Omental fat pad (tissue), 4 donors: Measurements from ENCODE around the gene STUM. TPM values are rescaled to one million over a fixed set of nuclear protein-coding genes. Genes with fewer than 3 reads are reported as not detected.
A peak's percentile ranks its signal among the peaks of the same experiment; 100 is the strongest.
"Not testable (repeated sequence)": the region's sequence is repeated elsewhere in the genome, so short reads cannot be mapped to it uniquely, and the experiment has no call there.

ENCODE experiments used
- ATAC-seq: fragments of 150-250 bp; one replicate; pipeline ENCODE4 v1.9.1; 2016; ENCODE audit warnings: mild to moderate bottlenecking, moderate library complexity; ENCODE audit not compliant: low FRiP score
- DNase-seq: peaks from one replicate; pipeline ENCODE4 v3.0.0-alpha.2; 2019; ENCODE audit warnings: low spot score
- CTCF ChIP-seq, 3 donors: fragments of 450-650 bp; IDR thresholded peaks; one replicate each; pipeline ENCODE4 v1.5.1; 2016 to 2017; ENCODE audit warnings: antibody characterized with exemption in 3 of 3, mild to moderate bottlenecking in 3 of 3, moderate library complexity in 2 of 3
- total RNA-seq, 4 donors: library from RNA; depleted of rRNA; stranded (reverse); fragments of >200 nt; gene quantifications; one replicate each; pipeline ENCODE4 v1.1.0, GENCODE V29; 2016

The STUM gene
- total RNA-seq, 4 donors from 2014 or later: 1.9 to 2.8 (median 2.2) TPM

GRCh38 chr1:226597616-226598454 is 49.3 kb downstream of the STUM start:
- DNase-seq (no peak), ATAC-seq (no peak)

GRCh38 chr1:226598455-226598849 is 49.9 kb downstream of the STUM start:
- DNase-seq: no peak
- no peak for ATAC-seq
- TF ChIP-seq CTCF (IDR thresholded peaks at IDR 0.05): no peak

More at GRCh38 chr1:226597616-226598454, 49.3 kb downstream of the STUM start:
- no peak for TF ChIP-seq CTCF (IDR thresholded peaks at IDR 0.05)

- not testable (repeated sequence) for DNase-seq, ATAC-seq
Observed at GRCh38 chr1:226598955-226599354, 50.4 kb downstream of the STUM start.

GRCh38 chr1:226599636-226600238 is 51.2 kb downstream of the STUM start:
- TF ChIP-seq CTCF (IDR thresholded peaks at IDR 0.05): no peak
- ATAC-seq: no peak
- no peak for DNase-seq

GRCh38 chr1:226600254-226600653 is 51.7 kb downstream of the STUM start:
- TF ChIP-seq CTCF (IDR thresholded peaks at IDR 0.05): no peak
- no peak for ATAC-seq
- no peak for DNase-seq

GRCh38 chr1:226601456-226601855 is 52.9 kb downstream of the STUM start:
- DNase-seq: no peak
- no peak for TF ChIP-seq CTCF (IDR thresholded peaks at IDR 0.05)
- no peak for ATAC-seq

- DNase-seq: no peak
- no peak for TF ChIP-seq CTCF (IDR thresholded peaks at IDR 0.05)
- ATAC-seq: peak; percentile 87
Observed at GRCh38 chr1:226602186-226603021, 53.8 kb downstream of the STUM start.
